A549 treated with AZD9567 at 1 μM for 4 hours (cell line): ENCODE results near the gene KBTBD13. TPM values are rescaled to one million over a fixed set of nuclear protein-coding genes. Genes with fewer than 3 reads are reported as not detected.

ENCODE experiments used
- total RNA-seq: library from RNA; stranded (reverse); fragments of 200-300 nt; extraction: Qiagen RNA extraction; gene quantifications from 5 replicates; pipeline ENCODE4 v1.2.3, GENCODE V29; 2022; ENCODE audit not compliant: insufficient read depth

Gene KBTBD13
- 0.06 TPM in 1 of 5 replicates, not detected in the others for total RNA-seq

DNA sequence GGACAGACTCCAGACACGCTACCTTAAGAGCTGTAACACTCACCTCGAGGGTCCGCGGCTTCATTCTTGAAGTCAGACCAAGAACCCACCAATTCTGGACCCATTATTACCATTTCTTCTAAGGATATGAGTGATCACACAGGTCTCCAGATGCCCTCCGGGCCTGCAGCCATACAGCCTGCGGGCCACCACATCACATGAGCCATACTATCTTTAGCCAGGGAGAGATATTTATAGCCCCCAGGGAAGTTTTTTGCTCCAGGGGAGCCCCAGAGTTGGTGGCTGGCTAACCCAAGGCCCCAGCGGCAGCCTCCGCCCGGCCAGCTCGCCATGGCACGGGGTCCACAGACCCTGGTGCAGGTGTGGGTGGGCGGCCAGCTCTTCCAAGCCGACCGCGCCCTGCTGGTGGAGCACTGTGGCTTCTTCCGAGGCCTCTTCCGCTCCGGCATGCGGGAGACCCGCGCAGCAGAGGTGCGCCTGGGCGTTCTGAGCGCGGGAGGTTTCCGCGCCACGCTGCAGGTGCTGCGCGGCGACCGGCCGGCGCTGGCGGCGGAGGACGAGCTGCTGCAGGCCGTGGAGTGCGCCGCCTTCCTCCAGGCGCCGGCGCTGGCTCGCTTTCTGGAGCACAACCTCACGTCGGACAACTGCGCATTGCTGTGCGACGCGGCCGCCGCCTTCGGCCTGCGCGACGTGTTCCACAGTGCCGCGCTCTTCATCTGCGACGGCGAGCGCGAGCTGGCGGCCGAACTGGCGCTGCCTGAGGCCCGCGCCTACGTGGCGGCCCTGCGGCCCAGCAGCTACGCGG, at the start of gene KBTBD13:
KBTBD13 (plus strand) TSS at position 261 of the 805 bp plus-strand sequence; CDS start at position 331, 70 bp downstream.

DNA sequence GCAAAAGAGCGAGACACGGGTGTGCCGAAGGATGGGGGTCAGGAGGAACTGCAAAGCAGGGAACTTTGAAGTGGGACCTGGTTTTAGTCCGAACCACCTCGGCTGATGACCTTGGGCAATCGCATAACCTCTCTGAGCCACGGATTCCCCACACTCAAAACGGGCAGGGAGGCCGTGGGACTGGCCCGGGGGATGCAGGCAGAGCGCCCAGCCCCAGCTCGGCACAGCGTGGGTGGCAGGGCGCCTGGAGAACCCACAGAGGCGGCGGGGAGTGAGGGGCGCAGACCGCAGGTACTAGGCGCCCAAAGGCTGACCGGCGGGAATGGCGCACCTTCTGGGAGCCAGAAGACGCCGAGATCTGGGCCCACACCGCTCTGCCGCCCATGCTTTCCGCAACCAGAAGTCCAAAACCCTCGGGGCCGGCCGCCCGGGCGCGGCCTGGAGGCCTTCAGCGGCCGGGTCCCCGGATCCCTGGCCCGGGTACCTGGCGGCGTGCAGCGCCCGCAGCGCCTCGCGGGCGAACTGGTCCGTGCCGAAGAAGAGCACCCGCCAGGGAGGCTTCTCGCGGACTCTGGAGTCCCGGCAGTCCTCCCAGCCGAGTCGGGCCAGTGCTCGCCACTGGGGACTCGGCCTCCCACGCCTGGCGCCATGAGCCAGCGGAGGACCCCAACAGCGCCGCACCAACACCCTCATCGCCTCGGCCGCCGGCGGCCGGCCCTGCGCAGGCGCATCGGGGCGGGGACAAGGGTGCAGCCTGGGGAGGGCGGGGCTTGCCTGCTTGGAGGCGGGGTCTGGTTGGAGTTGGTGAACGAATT, 47.4 kb upstream of the KBTBD13 start, which contains the start of gene MTFMT:
MTFMT (minus strand) TSS at position 719 of the 815 bp plus-strand sequence; CDS start at position 693, 26 bp downstream.

DNA sequence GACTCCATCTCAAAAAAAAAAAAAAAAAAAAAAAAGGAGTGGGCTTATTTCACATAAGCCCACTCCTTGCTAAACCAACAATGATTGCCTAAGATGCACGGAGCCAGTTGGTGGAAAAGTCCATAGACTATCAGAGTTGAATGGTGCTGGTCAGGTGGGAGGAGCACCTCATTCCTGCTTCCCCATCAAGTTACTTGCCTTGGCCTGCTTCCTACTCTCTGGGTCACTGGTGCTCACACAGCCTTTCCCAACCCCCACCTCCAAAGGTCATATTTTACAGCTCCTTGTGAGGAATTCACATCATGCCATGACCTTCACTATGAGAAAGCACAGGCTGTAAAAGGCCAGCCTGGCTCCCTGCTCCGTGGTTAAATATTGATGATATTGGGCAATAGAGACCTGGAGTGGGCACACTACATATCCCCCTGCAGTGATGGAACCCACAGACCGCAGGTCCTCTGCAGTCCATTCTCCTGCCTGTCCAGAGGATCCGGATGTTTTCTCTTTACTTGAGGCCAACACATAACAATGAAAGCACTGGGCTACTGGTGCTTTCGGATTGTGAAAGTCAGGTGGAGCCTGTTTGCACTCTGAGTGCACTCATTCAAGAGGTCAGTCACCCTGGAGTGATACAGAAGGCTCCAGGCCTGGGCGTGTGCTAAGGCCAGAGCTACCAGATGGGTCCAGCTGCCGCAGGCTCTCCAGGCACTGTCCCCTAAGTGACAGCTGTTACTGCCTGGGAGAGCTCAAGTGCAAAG, 31.6 kb upstream of the KBTBD13 start, which contains the start of gene SLC51B:
SLC51B (plus strand) TSS at position 664 of the 758 bp plus-strand sequence. CDS start 4,618 bp downstream, outside the sequence.

DNA sequence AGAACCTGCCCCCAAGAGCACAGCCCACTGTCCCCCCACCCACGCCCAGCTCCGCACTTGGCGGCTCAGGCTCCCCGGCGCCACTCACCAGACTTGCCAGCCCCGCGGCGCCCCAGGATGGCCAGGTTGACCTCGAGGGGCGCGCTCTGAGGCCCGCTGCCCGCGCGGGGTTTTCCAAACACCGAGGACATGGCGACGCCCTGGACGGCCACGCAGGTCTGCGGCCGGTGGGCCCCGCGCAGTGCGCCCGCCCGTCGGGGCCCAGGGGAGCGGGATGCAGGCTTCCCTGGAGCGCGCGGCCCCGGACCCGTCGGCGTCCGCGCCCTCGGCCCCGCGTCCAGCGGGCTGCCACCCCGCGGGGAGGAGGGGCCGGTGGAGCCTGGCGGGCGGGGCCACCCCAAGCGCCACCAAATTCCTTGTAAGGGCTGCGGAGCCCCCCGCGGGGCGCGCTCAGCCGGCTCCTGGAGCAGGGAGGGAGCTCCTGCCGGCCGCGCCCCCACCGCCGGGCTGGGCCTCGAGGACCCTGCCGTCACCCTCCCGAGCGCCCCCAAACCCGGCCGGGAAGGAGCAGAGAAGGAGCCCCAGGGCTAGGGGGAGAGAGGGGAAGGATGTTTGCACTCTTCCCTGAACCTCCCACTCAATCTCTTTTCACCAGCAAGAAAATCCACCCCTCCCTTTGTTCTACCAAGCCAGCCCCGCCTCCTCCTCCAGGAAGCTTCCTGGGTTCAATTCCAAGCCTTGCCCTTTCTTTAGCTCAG, 8.7 kb upstream of the KBTBD13 start, which contains the start of gene RASL12:
RASL12 (minus strand) TSS at position 347 of the 758 bp plus-strand sequence; CDS start at position 191, 156 bp downstream.

DNA sequence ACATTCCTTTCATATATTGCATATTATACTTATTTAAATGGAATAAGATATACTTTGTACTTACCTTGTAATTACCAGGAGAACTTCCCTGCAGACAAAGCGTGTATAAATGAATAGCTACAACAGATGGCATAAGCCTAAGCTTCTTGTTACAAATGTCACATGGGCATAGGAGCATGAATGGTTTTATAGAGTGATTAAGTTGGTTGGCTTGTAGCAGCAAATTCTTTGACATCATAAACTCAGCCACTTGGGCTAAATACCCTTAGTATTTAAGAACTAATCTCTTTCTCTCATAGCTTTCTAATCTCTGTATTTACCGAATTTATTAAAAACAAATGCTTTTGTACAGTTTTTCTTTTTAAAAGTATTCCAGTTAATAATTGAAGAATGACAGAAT, 38.5 kb downstream of the KBTBD13 start, which contains the start of gene UBAP1L:
UBAP1L (minus strand) TSS at position 115 of the 400 bp plus-strand sequence. CDS start 8,985 bp downstream, outside the sequence.

Other genes starting within 250 kb of the KBTBD13 start
- 6.2 to 8.1 TPM (median 6.5 TPM) in 5 replicates for gene PLEKHO2, start 234.8 kb upstream of the KBTBD13 start, total RNA-seq
- gene ANKDD1A, start 164.8 kb upstream of the KBTBD13 start, total RNA-seq = 1.3 to 1.9 TPM (median 1.6 TPM) in 5 replicates
- gene SPG21, start 86.8 kb upstream of the KBTBD13 start, total RNA-seq = 112 to 125 TPM (median 117 TPM) in 5 replicates
- 27.0 to 37.8 TPM (median 29.4 TPM) in 5 replicates for gene MTFMT, start 47.1 kb upstream of the KBTBD13 start, total RNA-seq
- 9.8 to 14.3 TPM (median 10.3 TPM) in 5 replicates for gene SLC51B, start 31.4 kb upstream of the KBTBD13 start, total RNA-seq
- 0.05 to 0.19 TPM (median 0.09 TPM) in 4 of 5 replicates, not detected in the other for gene RASL12, start 8.8 kb upstream of the KBTBD13 start, total RNA-seq
- 0.85 to 1.6 TPM (median 1.00 TPM) in 4 of 5 replicates, not detected in the other for gene UBAP1L, start 38.5 kb downstream of the KBTBD13 start, total RNA-seq
- 22.3 to 30.0 TPM (median 27.6 TPM) in 5 replicates for gene PDCD7, start 57.1 kb downstream of the KBTBD13 start, total RNA-seq
- gene CLPX, start 108.6 kb downstream of the KBTBD13 start, total RNA-seq = 39.4 to 46.5 TPM (median 43.5 TPM) in 5 replicates
- gene CILP, start 134.7 kb downstream of the KBTBD13 start, total RNA-seq = 0.14 to 0.33 TPM (median 0.14 TPM) in 5 replicates
- 4.2 to 10.9 TPM (median 9.9 TPM) in 5 replicates for gene PARP16, start 210.1 kb downstream of the KBTBD13 start, total RNA-seq
- gene RNU5A-1, start 219.3 kb downstream of the KBTBD13 start, total RNA-seq = not detected in 5 replicates
- gene RNU5B-1, start 227.9 kb downstream of the KBTBD13 start, total RNA-seq = not detected in 5 replicates